GM18858 (cell line): ENCODE measurements around the gene CCNG1.
A peak's percentile ranks its signal among the peaks of the same experiment; 100 is the strongest.
"Not testable (repeated sequence)": the region's sequence is repeated elsewhere in the genome, so short reads cannot be mapped to it uniquely, and the experiment has no call there.

ENCODE experiments used
- ATAC-seq: cut with Tn5 transposase; IDR thresholded peaks from one replicate; pipeline ENCODE4 v1.9.1; 2021; ENCODE audit not compliant: unreplicated experiment

CCNG1 gene

GRCh38 chr5:163437309-163438182, at the start of gene CCNG1:
Gene CCNG1, plus strand, starts transcription at chr5:163437595. Its CDS starts 1,662 bp downstream, at chr5:163439257.
- peak; percentile 87 for ATAC-seq

DNA sequence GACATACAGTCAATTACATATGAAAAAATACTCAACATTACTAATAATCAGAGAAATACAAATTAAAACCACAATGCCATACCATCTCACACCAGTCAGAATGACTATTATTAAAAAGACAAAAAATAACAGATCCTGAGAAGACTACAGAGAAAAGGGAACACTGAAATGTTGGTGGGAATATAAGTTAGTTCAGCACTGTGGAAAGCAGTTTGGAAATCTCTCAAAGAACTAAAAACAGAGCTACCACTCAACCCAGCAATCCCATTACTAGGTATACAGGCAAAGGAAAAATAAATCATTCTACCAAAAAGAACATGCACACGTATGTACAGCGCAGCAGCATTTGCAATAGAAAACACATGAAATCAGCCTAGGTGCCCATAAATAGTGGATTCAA, 41.6 kb upstream of the CCNG1 start:
- no peak for ATAC-seq

DNA sequence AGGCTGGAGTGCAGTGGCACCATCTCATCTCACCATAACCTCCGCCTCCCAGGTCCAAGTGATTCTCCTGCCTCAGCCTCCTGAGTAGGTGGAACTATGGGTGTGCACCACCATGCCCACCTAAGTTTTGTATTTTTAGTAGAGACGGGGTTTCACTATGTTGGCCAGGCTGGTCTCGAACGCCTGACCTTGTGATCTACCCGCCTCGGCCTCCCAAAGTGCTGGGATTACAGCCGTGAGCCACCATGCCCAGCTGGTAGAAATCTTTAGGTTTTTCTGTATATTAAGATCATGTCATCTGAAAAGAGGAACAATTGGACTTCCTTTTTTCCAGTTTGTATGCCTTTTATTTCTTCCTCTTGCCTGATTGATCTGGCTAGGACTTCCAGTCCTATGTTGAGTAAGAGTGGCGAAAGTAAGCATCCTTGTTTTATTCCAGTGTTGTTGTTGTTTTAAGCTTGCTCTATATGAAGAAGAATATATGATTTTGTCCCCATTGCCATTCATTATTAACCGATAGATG, 40.5 kb upstream of the CCNG1 start:
- ATAC-seq, result not testable (repeated sequence)

DNA sequence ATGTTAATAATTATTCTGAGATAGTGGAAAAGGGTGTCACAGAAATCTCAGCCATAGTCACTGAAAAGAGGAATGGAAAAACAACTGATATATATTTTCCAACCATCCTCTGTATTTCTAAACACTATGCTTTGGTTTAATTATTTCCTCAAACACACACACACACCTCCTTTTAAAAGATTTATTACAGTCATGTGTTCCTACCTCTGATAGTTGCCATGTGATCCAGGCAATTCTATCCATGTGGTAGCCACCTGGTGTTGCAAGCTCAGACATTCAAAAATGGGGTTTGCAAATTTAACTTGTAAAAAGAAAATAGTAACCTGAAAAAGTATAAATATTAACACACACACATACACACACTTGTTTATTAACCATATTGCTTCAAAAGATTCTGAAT, 40.0 kb upstream of the CCNG1 start:
- ATAC-seq, result no peak

DNA sequence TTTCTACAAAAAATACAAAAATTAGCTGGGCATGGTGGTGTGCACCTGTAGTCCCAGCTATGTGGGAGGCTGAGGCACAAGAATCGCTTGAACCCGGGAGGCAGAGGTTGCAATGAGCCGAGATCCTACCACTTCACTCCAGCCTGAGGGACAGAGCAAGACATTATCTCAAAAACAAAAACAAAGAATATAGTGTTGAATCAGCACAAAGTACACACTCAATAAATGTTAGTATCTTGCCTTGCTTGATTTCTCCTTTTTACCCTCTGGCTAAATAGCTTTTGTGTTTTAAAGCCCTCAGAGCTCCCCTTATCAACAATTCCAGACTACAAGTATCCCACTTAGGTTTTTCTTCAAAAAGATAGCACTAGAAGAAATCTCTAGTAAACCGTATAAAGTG, 37.5 kb upstream of the CCNG1 start:
- no peak for ATAC-seq

- no peak for ATAC-seq
Observed at GRCh38 chr5:163401271-163401670, 36.1 kb upstream of the CCNG1 start.

DNA sequence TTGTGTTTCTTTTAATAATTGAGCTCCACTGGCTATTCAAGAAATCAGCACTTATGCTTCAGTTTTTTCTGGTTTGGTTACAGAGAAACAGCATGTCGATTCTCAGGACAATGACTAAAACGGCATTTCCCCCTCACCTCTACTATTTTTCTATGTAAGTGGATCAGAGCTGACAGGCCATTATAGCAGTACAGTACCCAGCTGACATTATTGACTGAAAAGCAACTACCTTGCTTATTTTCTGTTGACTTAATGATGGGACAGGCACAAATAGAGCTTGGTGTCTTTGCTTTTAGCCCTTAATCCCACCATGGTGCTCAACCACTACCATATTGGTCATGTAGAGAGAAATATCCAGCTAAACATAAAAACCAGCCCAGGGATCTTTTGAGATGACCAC, 35.4 kb upstream of the CCNG1 start:
- no peak for ATAC-seq

DNA sequence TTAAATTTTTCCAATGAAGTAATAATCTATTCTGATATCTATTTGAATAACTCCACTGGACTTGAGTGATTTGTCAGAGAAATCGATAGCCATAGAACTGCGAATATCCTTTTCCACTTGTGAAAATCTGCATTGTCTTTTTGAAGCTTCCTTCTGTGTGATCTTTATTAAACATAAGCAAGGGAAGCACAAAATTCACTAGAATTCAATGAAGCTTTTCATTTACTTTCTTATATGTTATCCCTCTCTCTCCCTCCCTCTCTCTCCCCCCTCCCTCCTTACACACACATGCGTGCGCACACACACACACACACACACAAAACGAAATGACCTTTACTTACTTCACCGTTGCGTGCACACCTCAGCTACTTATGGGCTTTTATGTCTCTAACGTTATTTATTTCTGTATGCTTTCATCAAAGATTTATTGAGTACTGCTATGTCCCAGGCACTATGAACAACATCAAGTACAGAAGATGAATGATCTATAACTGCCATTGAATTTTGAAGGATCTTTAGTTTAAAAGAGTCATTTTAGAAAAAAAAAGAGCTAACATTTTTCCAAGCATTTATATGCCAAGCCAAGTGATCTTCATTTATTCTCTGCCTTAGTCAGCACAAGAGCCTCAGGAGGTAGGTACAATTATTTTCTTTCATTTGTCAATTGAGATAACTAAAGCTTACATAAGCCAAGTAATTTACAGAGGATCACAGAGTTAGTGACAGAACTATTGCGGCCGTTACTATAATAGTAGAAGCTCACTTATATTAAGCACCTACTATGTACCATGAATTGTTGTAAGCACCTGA, 32.8 kb upstream of the CCNG1 start:
- ATAC-seq, result no peak

GRCh38 chr5:163407034-163407655, 30.2 kb upstream of the CCNG1 start:
- ATAC-seq, result peak; percentile 86

GRCh38 chr5:163408311-163408923, 29.0 kb upstream of the CCNG1 start:
- peak; percentile 57 for ATAC-seq

DNA sequence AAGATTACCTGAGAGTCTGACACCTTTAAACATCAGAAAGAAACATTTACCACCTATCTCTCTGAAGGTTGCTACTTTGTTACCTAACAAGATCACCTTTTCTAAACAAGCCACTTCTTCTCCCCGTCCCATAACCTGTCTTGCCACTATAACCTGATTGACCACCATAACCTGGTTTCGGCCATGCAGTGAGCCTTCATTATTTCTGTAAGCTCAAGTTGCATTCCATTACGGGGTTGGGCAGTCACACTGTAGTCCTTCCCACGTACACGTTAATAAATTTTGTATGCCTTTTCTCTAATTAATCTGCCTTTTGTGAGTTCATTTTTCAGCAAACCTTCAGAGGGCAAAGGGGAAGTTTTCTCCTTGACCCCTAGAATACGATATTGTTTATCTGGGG, 28.0 kb upstream of the CCNG1 start:
- ATAC-seq, result no peak

GRCh38 chr5:163410505-163410904, 26.9 kb upstream of the CCNG1 start:
- no peak for ATAC-seq

DNA sequence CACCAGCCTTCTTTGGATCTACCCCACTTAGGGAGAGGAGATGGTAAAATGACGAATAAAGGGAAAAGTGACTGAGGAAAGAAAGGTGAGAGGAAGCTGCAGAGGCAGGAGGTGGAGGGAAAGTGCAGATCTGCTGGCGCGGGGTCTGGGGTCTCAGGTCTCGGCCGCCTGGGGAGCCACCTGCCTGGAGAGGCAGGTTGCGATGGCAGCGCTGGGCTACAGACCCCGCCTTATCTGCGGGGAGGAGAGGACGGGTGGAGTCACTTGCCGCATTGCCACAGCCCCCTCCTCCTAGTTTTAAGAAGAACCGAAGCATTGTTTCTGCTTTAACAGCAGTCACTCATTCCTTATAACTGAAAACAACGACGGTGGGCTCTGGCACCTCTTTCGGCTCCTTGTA, 21.7 kb upstream of the CCNG1 start:
- ATAC-seq, result not testable (repeated sequence)

GRCh38 chr5:163424836-163425235, 12.6 kb upstream of the CCNG1 start:
- no peak for ATAC-seq

- ATAC-seq, result not testable (repeated sequence)
Observed at GRCh38 chr5:163426128-163426527, 11.3 kb upstream of the CCNG1 start.

GRCh38 chr5:163432544-163432943, 4.9 kb upstream of the CCNG1 start:
- ATAC-seq, result no peak

- no peak for ATAC-seq
Observed at GRCh38 chr5:163433271-163433670, 4.1 kb upstream of the CCNG1 start.

- no peak for ATAC-seq
Observed at GRCh38 chr5:163434401-163434866, 3.0 kb upstream of the CCNG1 start.

DNA sequence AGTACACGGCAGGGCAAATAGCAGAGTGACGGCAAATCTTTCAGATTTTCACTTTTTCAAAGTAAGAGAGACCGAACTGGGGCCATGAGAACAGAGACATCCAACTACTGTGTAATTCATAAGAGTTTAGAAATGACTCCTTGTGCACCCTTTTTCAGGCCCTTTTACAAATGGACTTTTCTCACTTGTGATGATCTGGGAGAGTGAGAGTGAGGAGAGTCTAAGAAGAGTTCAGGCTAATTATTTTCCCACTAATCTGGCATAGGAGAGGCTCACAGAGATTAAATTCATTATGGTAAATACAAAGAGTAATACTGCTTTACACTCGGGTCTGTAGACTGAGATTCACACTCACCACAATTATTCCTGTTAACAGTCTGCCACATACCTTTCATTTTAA, 880 bp upstream of the CCNG1 start:
- ATAC-seq, result no peak

DNA sequence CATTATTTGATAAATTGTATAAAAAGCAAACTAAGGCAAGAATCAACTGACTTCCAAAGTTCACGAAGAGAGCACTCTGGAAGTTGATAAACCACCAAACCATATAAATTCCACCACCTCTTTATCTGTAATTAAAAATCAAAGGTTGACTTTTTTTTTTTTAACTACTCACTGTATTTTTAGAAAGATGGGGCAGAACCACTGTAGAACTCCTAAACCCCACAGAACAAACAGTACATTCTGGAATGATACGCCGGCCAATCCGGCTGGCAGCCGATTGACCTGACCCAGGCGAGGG, 435 bp upstream of the CCNG1 start:
- no peak for ATAC-seq

DNA sequence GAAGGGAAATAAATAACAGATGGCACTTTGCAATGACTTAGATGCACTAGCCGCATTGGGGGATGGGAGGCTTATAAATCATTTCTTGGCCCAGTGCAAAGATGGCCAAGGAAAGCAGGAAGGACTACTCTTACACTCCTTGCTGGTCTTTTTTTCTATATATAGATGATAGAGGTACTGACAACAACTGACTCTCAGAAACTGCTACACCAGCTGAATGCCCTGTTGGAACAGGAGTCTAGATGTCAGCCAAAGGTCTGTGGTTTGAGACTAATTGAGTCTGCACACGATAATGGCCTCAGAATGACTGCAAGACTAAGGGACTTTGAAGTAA, 1.7 kb downstream of the CCNG1 start:
- ATAC-seq, result no peak
